ENCODE data around the gene NELL1.
A peak's percentile ranks its signal among the peaks of the same experiment; 100 is the strongest.

NELL1 gene

DNA sequence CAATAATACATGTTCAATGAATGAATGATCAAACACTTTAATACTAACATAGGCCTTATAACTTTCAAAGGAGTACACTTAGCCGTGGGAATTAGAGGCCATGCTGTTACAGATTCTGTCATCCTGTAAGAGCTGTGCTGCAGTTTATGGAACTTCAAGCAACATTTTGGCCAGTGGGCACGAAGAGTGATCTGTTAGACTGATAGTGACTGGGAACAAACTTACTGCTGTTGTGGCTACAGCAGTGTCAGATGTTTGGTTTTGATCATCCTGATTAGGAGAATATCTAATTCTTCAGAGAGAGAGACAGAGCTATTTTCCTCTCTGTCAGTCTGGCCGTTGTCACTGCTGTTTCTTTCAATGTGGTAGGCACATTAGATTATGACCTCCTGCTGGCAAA, 348.9 kb downstream of the NELL1 start:
- no peaks in the 10 kb centered on the region for H3K4me1 ChIP-seq (ENCODE audit: control insufficient read depth, insufficient read depth, low read length)
- H3K36me3 ChIP-seq (ENCODE audit: control insufficient read depth in 2 of 2, insufficient read depth in 2 of 2, low read length in 2 of 2): no peaks in the 10 kb centered on the region
- H3K27ac ChIP-seq (ENCODE audit: low read length): no peak overlapping the region
- no peaks in the 10 kb centered on the region for H3K9me3 ChIP-seq (ENCODE audit: control insufficient read depth in 2 of 2, low read length in 2 of 2)
- H3K9ac ChIP-seq (ENCODE audit: low read length in 2 of 2): no peak overlapping the region
- no peaks in the 10 kb centered on the region for H3K27me3 ChIP-seq (ENCODE audit: control insufficient read depth in 1 of 2, insufficient read depth in 2 of 2, low read length in 2 of 2)
- H3K4me3 ChIP-seq (ENCODE audit: low read length in 2 of 2): no peak overlapping the region

DNA sequence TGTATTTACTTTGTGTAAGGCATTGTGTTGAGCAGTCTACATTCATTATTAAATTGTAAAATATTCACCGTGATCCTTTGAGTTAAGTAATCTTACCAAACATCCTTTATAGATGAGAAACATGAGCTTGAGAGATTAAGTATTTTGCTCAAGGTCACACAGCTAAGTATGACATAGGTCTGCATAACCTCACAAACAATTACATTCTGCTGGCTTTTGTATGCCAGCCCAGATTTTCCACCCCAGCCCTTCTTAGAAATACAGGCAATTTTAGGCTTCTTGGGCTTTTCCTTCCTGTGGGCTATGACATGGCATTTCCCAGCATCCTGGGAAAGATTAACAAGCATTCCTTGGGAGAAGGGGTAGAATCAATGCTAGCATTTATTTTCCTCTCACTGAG, 357.3 kb downstream of the NELL1 start:
- Histone ChIP-seq H3K4me1 (ENCODE audit: control insufficient read depth, insufficient read depth, low read length) (no peaks in the 10 kb centered on the region), H3K27me3 (ENCODE audit: control insufficient read depth in 1 of 2, insufficient read depth in 2 of 2, low read length in 2 of 2) (no peaks in the 10 kb centered on the region), H3K9ac (ENCODE audit: low read length in 2 of 2) (no peak overlapping the region), H3K27ac (ENCODE audit: low read length) (no peak overlapping the region), H3K36me3 (ENCODE audit: control insufficient read depth in 2 of 2, insufficient read depth in 2 of 2, low read length in 2 of 2) (no peaks in the 10 kb centered on the region), H3K9me3 (ENCODE audit: control insufficient read depth in 2 of 2, low read length in 2 of 2) (no peaks in the 10 kb centered on the region), H3K4me3 (ENCODE audit: low read length in 2 of 2) (no peak overlapping the region)

DNA sequence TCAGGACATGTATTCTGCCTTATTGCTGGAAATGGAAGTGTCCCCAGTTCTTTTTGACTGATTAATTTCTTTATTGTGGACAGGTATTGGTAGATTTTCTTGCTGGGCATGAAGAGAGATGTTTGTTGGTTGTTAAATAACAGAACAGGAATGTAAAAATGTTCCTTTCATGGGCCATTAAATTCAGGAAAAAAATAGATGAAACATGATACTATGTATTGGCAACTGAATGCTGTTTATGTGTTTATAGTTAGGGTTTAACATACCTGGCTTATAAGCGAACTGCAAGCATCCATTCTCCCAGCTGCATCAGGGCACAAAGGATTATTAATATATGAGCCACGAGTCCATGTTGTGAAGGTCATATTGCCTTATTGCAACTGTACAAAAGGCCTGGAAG, 368.5 kb downstream of the NELL1 start:
- Histone ChIP-seq H3K27me3 (ENCODE audit: control insufficient read depth in 1 of 2, insufficient read depth in 2 of 2, low read length in 2 of 2) (no peaks in the 10 kb centered on the region), H3K4me3 (ENCODE audit: low read length in 2 of 2) (no peak overlapping the region), H3K27ac (ENCODE audit: low read length) (no peak overlapping the region), H3K9me3 (ENCODE audit: control insufficient read depth in 2 of 2, low read length in 2 of 2) (no peaks in the 10 kb centered on the region), H3K4me1 (ENCODE audit: control insufficient read depth, insufficient read depth, low read length) (no peaks in the 10 kb centered on the region), H3K9ac (ENCODE audit: low read length in 2 of 2) (no peak overlapping the region), H3K36me3 (ENCODE audit: control insufficient read depth in 2 of 2, insufficient read depth in 2 of 2, low read length in 2 of 2) (no peaks in the 10 kb centered on the region)

GRCh38 chr11:21038801-21039200, 369.4 kb downstream of the NELL1 start:
- no peak overlapping the region for H3K4me3 ChIP-seq (ENCODE audit: low read length in 2 of 2)
- no peak overlapping the region for H3K27ac ChIP-seq (ENCODE audit: low read length)
- H3K4me1 ChIP-seq (ENCODE audit: control insufficient read depth, insufficient read depth, low read length): no peaks in the 10 kb centered on the region
- H3K27me3 ChIP-seq (ENCODE audit: control insufficient read depth in 1 of 2, insufficient read depth in 2 of 2, low read length in 2 of 2): no peaks in the 10 kb centered on the region
- no peak overlapping the region for H3K9ac ChIP-seq (ENCODE audit: low read length in 2 of 2)
- no peaks in the 10 kb centered on the region for H3K36me3 ChIP-seq (ENCODE audit: control insufficient read depth in 2 of 2, insufficient read depth in 2 of 2, low read length in 2 of 2)
- no peaks in the 10 kb centered on the region for H3K9me3 ChIP-seq (ENCODE audit: control insufficient read depth in 2 of 2, low read length in 2 of 2)

DNA sequence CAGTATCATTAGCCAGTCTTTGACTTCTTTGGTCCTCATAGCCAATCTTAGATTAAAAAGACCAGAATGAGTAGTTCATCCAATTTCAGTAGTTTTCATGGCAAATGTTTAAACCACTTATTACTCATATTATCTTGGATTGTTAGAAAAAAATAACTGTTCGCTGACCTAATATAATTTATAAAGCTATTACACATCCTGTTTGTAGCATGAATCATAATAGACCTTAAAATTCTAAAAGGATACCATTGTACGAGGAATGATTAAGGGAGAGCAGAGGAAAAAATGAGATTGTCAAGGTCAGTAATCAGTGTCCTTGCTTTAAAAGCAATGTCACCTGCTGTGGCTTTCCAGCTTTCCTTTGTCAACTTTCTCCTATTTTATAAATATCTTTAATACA, 371.2 kb downstream of the NELL1 start:
- Histone ChIP-seq H3K27ac (ENCODE audit: low read length) (no peak overlapping the region), H3K27me3 (ENCODE audit: control insufficient read depth in 1 of 2, insufficient read depth in 2 of 2, low read length in 2 of 2) (no peaks in the 10 kb centered on the region), H3K36me3 (ENCODE audit: control insufficient read depth in 2 of 2, insufficient read depth in 2 of 2, low read length in 2 of 2) (no peaks in the 10 kb centered on the region), H3K9ac (ENCODE audit: low read length in 2 of 2) (no peak overlapping the region), H3K9me3 (ENCODE audit: control insufficient read depth in 2 of 2, low read length in 2 of 2) (no peaks in the 10 kb centered on the region), H3K4me3 (ENCODE audit: low read length in 2 of 2) (no peak overlapping the region), H3K4me1 (ENCODE audit: control insufficient read depth, insufficient read depth, low read length) (no peaks in the 10 kb centered on the region)

GRCh38 chr11:21048626-21049025, 379.2 kb downstream of the NELL1 start:
- H3K27ac ChIP-seq (ENCODE audit: low read length): no peak overlapping the region
- no peaks in the 10 kb centered on the region for H3K36me3 ChIP-seq (ENCODE audit: control insufficient read depth in 2 of 2, insufficient read depth in 2 of 2, low read length in 2 of 2)
- H3K4me1 ChIP-seq (ENCODE audit: control insufficient read depth, insufficient read depth, low read length): no peaks in the 10 kb centered on the region
- H3K9me3 ChIP-seq (ENCODE audit: control insufficient read depth in 2 of 2, low read length in 2 of 2): no peaks in the 10 kb centered on the region
- no peaks in the 10 kb centered on the region for H3K27me3 ChIP-seq (ENCODE audit: control insufficient read depth in 1 of 2, insufficient read depth in 2 of 2, low read length in 2 of 2)
- H3K9ac ChIP-seq (ENCODE audit: low read length in 2 of 2): no peak overlapping the region
- H3K4me3 ChIP-seq (ENCODE audit: low read length in 2 of 2): no peak overlapping the region

DNA sequence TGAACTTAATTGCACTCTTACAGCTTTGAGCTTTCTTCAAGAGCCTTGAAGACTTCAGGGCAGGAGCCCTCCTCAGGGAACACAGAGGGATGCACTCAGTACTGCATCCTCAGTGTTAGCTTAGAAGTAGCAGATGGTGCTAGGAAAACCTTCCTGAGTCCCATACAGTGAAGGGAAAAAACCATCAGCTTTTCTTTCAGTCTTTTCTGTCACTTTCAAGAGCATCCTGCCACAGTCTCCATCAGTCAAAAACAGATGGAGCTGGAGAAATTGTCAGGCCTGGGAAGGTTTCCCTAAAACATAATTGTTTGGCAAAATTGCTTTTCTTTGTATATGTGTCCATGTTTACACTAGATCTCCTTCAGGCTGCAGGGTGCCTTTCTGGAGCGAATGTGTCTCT, 384.1 kb downstream of the NELL1 start:
- no peaks in the 10 kb centered on the region for H3K4me1 ChIP-seq (ENCODE audit: control insufficient read depth, insufficient read depth, low read length)
- no peaks in the 10 kb centered on the region for H3K9me3 ChIP-seq (ENCODE audit: control insufficient read depth in 2 of 2, low read length in 2 of 2)
- no peak overlapping the region for H3K27ac ChIP-seq (ENCODE audit: low read length)
- H3K36me3 ChIP-seq (ENCODE audit: control insufficient read depth in 2 of 2, insufficient read depth in 2 of 2, low read length in 2 of 2): no peaks in the 10 kb centered on the region
- no peaks in the 10 kb centered on the region for H3K27me3 ChIP-seq (ENCODE audit: control insufficient read depth in 1 of 2, insufficient read depth in 2 of 2, low read length in 2 of 2)
- H3K9ac ChIP-seq (ENCODE audit: low read length in 2 of 2): no peak overlapping the region
- no peak overlapping the region for H3K4me3 ChIP-seq (ENCODE audit: low read length in 2 of 2)

DNA sequence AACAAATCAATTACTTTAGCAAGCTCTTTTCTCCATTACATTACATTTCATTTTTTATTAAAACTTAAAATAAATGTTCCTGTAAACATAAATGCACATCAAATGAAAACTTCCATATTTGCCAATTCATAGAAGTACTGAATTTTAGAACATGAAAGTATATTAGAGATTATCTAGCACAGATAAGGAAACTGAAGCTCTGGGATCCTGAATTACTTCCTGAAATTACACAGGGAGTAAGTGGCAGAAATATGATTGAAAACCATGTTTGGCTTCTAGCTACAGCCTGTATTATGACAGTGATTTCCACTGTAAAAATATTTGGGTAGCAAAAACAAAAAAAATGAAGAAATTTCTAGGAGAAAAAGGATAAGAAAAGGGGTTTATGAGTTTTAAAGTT, 387.3 kb downstream of the NELL1 start:
- Histone ChIP-seq H3K27me3 (ENCODE audit: control insufficient read depth in 1 of 2, insufficient read depth in 2 of 2, low read length in 2 of 2) (no peaks in the 10 kb centered on the region), H3K4me1 (ENCODE audit: control insufficient read depth, insufficient read depth, low read length) (no peaks in the 10 kb centered on the region), H3K27ac (ENCODE audit: low read length) (no peak overlapping the region), H3K36me3 (ENCODE audit: control insufficient read depth in 2 of 2, insufficient read depth in 2 of 2, low read length in 2 of 2) (no peaks in the 10 kb centered on the region), H3K4me3 (ENCODE audit: low read length in 2 of 2) (no peak overlapping the region), H3K9ac (ENCODE audit: low read length in 2 of 2) (no peak overlapping the region), H3K9me3 (ENCODE audit: control insufficient read depth in 2 of 2, low read length in 2 of 2) (no peaks in the 10 kb centered on the region)

DNA sequence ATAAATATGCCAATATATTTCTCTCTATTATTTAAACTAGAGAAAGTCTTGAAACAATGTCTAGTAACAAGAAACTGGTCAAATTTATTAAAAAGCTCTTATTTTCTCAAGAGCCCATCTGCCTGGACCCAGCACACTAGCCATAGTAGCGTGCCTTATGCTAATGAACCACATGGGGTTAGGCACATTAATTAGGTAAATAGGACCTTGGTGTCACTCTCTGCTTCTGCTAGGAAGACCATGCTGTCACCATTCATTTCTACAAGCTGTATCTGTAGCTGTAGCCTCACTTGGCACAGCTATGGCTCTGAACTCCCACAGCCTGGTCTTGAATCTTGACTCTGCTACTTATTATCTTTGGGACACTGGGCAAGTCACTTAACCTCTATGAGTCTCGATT, 390.5 kb downstream of the NELL1 start:
- Histone ChIP-seq H3K27ac (ENCODE audit: low read length) (no peak overlapping the region), H3K36me3 (ENCODE audit: control insufficient read depth in 2 of 2, insufficient read depth in 2 of 2, low read length in 2 of 2) (no peaks in the 10 kb centered on the region), H3K9me3 (ENCODE audit: control insufficient read depth in 2 of 2, low read length in 2 of 2) (peaks cover 3 to 4% of the 10 kb centered on the region in 2 donors), H3K9ac (ENCODE audit: low read length in 2 of 2) (no peak overlapping the region), H3K4me3 (ENCODE audit: low read length in 2 of 2) (no peak overlapping the region), H3K27me3 (ENCODE audit: control insufficient read depth in 1 of 2, insufficient read depth in 2 of 2, low read length in 2 of 2) (no peaks in the 10 kb centered on the region), H3K4me1 (ENCODE audit: control insufficient read depth, insufficient read depth, low read length) (no peaks in the 10 kb centered on the region)

DNA sequence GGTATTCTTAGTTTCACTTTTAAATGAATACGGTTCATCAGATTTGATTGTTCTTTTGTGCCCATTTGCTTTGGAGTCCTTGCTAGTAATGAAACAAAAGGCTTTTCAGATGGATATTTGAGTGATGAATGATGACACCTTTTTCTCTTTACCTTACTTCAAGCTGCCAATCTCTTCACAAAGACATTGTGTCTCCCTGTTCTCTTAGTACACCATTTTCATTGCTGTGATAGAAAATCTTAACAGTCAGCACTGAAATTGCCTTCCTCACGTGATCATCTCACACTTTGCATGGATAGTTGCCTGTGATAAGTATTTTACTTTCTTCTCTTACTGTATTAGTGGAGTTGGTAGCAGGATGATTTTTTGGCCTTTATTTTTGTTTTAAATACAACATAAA, 396.6 kb downstream of the NELL1 start:
- no peak overlapping the region for H3K27ac ChIP-seq (ENCODE audit: low read length)
- no peaks in the 10 kb centered on the region for H3K36me3 ChIP-seq (ENCODE audit: control insufficient read depth in 2 of 2, insufficient read depth in 2 of 2, low read length in 2 of 2)
- H3K27me3 ChIP-seq (ENCODE audit: control insufficient read depth in 1 of 2, insufficient read depth in 2 of 2, low read length in 2 of 2): no peaks in the 10 kb centered on the region
- H3K4me1 ChIP-seq (ENCODE audit: control insufficient read depth, insufficient read depth, low read length): no peaks in the 10 kb centered on the region
- peak overlapping the region; percentile 1 to 33 for H3K4me3 ChIP-seq (ENCODE audit: low read length in 2 of 2)
- H3K9me3 ChIP-seq (ENCODE audit: control insufficient read depth in 2 of 2, low read length in 2 of 2): peaks cover 3 to 4% of the 10 kb centered on the region in 2 donors
- H3K9ac ChIP-seq (ENCODE audit: low read length in 2 of 2): no peak overlapping the region

- H3K4me3 ChIP-seq (ENCODE audit: low read length in 2 of 2): no peak overlapping the region
- H3K9ac ChIP-seq (ENCODE audit: low read length in 2 of 2): no peak overlapping the region
- no peak overlapping the region for H3K27ac ChIP-seq (ENCODE audit: low read length)
- H3K27me3 ChIP-seq (ENCODE audit: control insufficient read depth in 1 of 2, insufficient read depth in 2 of 2, low read length in 2 of 2): no peaks in the 10 kb centered on the region
- no peaks in the 10 kb centered on the region for H3K4me1 ChIP-seq (ENCODE audit: control insufficient read depth, insufficient read depth, low read length)
- H3K9me3 ChIP-seq (ENCODE audit: control insufficient read depth in 2 of 2, low read length in 2 of 2): no peaks in the 10 kb centered on the region
- no peaks in the 10 kb centered on the region for H3K36me3 ChIP-seq (ENCODE audit: control insufficient read depth in 2 of 2, insufficient read depth in 2 of 2, low read length in 2 of 2)
Observed at GRCh38 chr11:21068886-21069285, 399.5 kb downstream of the NELL1 start.

GRCh38 chr11:21069909-21070308, 400.5 kb downstream of the NELL1 start:
- H3K27me3 ChIP-seq (ENCODE audit: control insufficient read depth in 1 of 2, insufficient read depth in 2 of 2, low read length in 2 of 2): no peaks in the 10 kb centered on the region
- no peaks in the 10 kb centered on the region for H3K9me3 ChIP-seq (ENCODE audit: control insufficient read depth in 2 of 2, low read length in 2 of 2)
- H3K9ac ChIP-seq (ENCODE audit: low read length in 2 of 2): no peak overlapping the region
- H3K4me3 ChIP-seq (ENCODE audit: low read length in 2 of 2): no peak overlapping the region
- no peak overlapping the region for H3K27ac ChIP-seq (ENCODE audit: low read length)
- H3K36me3 ChIP-seq (ENCODE audit: control insufficient read depth in 2 of 2, insufficient read depth in 2 of 2, low read length in 2 of 2): no peaks in the 10 kb centered on the region
- H3K4me1 ChIP-seq (ENCODE audit: control insufficient read depth, insufficient read depth, low read length): no peaks in the 10 kb centered on the region
